GM12872 (cell line): ENCODE results near the gene ATG7.

ENCODE experiments used
- TF ChIP-seq, protein P1 (sequence below): IDR thresholded peaks from 3 replicates; pipeline ENCODE4 v1.5.1; 2011; ENCODE audit warnings: low read depth, mild to moderate bottlenecking, low read length, moderate library complexity; ENCODE audit not compliant: insufficient read depth

The ATG7 gene

DNA sequence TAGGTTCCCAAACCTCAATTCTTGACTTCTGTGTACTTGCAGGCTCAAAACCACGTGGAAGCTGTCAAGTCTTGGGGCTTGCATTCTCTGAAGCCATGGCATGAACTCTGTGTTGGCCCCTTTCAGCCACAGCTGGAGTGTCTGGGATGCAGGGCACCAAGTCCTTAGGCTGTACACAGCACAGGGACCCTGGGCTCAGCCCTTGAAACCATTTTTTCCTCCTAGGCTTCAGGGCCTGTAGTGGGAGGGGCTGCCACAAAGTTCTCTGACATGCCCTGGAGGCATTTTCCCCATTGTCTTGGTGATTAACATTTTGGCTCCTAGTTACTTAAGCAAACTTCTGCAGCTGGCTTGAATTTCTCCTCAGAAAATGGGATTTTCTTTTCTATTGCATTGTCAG is 135.4 kb downstream of the ATG7 start:
- TF ChIP-seq, protein P1, sequence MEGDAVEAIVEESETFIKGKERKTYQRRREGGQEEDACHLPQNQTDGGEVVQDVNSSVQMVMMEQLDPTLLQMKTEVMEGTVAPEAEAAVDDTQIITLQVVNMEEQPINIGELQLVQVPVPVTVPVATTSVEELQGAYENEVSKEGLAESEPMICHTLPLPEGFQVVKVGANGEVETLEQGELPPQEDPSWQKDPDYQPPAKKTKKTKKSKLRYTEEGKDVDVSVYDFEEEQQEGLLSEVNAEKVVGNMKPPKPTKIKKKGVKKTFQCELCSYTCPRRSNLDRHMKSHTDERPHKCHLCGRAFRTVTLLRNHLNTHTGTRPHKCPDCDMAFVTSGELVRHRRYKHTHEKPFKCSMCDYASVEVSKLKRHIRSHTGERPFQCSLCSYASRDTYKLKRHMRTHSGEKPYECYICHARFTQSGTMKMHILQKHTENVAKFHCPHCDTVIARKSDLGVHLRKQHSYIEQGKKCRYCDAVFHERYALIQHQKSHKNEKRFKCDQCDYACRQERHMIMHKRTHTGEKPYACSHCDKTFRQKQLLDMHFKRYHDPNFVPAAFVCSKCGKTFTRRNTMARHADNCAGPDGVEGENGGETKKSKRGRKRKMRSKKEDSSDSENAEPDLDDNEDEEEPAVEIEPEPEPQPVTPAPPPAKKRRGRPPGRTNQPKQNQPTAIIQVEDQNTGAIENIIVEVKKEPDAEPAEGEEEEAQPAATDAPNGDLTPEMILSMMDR, result no peak

- TF ChIP-seq, protein P1, result no peak
These were observed 138.4 kb downstream of the ATG7 start for GRCh38 chr3:11410564-11410963.

DNA sequence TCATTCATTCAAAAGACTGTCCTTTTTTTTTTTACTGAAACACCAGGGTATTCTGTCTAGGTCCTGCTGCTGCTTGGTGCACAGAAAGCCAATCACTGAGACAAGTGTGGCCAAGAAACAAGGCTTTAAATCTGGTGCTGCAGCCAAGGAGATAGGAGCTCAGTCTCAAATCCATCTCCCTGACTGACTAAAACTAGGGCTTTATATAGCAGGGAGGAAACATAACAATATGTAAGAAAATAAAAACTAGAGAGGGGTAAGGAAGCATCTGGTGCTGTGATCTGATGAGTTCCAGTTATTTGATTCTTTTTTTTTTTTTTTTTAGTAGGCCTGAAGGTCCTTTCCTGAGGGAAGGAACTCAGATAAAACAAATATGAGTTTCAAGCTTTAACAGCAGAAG is 139.8 kb downstream of the ATG7 start:
- TF ChIP-seq, protein P1, result no peak

DNA sequence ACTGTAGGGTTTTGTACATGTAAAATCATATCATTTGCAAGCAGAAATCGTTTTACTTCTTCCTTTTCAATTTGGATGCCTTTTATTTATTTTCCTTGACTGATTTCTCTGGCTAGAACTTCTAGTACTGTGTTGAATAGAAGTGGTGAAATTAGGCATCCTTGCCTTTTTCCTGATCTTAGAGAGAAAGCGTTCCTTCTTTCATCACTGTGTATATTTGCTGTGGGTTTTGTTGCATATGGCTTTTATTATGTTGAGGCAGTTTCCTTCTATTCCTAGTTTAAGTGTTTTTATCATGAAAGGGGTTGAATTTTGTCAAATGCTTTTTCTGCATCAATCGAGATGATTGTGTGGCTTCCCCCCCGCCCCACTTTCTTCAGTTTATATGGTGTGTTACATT is 140.9 kb downstream of the ATG7 start:
- TF ChIP-seq, protein P1, result no peak

- TF ChIP-seq, protein P1, result no peak
These were observed 142.9 kb downstream of the ATG7 start for GRCh38 chr3:11415099-11415498.

GRCh38 chr3:11420066-11420465 is 147.9 kb downstream of the ATG7 start:
- TF ChIP-seq, protein P1, result no peak

DNA sequence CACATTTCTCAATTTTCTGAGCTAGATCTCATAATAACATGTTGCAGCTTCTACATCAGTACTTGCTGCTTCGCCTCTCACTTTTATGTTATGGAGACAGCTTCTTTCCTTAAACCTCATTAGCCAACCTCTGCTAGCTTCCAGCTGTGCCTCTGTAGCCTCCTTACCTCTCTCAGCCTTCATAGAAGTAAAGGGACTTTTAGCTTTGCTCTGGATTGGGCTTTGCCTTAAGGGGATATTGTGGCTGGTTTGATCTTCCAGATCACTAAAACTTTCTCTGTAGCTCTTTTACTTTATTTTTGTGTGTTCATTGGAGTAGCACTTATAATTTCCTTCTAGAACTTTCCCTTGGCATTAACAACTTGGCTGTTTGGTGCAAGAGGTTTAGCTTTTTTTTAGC is 150.1 kb downstream of the ATG7 start:
- TF ChIP-seq, protein P1, result no peak

DNA sequence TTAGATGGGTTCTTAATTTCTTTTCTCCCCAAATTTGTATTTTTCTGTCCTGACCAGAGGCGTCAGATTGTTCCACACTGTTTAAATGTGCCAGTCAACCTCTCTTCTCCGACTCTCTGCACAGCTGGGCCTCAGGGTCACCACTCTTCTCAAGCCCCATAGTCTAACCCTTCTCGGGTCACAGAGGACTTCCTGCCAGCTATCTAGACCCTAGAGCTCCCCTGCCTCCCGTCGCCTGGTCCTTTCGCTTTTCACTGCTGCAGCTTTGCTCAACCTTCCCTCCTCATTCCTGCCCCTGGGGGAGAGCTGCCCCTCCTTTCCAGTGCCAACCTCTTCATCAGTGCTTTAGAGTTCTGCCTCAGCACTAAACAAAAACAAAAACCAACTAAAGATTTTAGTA is 151.7 kb downstream of the ATG7 start:
- TF ChIP-seq, protein P1, result no peak
